GM21367 (cell line): ENCODE results near the gene ACOT7.

ENCODE experiments used
- ATAC-seq: cut with Tn5 transposase; IDR thresholded peaks from one replicate; pipeline ENCODE4 v1.9.1; 2021; ENCODE audit not compliant: unreplicated experiment

ACOT7 gene

GRCh38 chr1:6348511-6349191 lies 44.9 kb downstream of the ACOT7 start:
- ATAC-seq: no peak

- no peak for ATAC-seq
Observed at GRCh38 chr1:6347641-6348487, 45.7 kb downstream of the ACOT7 start.

- ATAC-seq: no peak
Observed at GRCh38 chr1:6345460-6345859, 48.1 kb downstream of the ACOT7 start.

GRCh38 chr1:6345009-6345408 lies 48.6 kb downstream of the ACOT7 start:
- no peak for ATAC-seq

- no peak for ATAC-seq
Observed at GRCh38 chr1:6343506-6344405, 49.8 kb downstream of the ACOT7 start.

GRCh38 chr1:6342056-6342455 lies 51.5 kb downstream of the ACOT7 start:
- ATAC-seq: no peak

GRCh38 chr1:6338695-6339094 lies 54.9 kb downstream of the ACOT7 start:
- ATAC-seq: no peak

- no peak for ATAC-seq
Observed at GRCh38 chr1:6336776-6337622, 56.6 kb downstream of the ACOT7 start.

- no peak for ATAC-seq
Observed at GRCh38 chr1:6334261-6334993, 59.1 kb downstream of the ACOT7 start.

- no peak for ATAC-seq
Observed at GRCh38 chr1:6332821-6333220, 60.7 kb downstream of the ACOT7 start.

GRCh38 chr1:6331543-6332273 lies 61.9 kb downstream of the ACOT7 start:
- no peak for ATAC-seq

- no peak for ATAC-seq
Observed at GRCh38 chr1:6330410-6330911, 63.1 kb downstream of the ACOT7 start.

- ATAC-seq: no peak
Observed at GRCh38 chr1:6329851-6330250, 63.7 kb downstream of the ACOT7 start.

GRCh38 chr1:6329396-6329795 lies 64.2 kb downstream of the ACOT7 start:
- ATAC-seq: no peak

GRCh38 chr1:6328696-6329095 lies 64.9 kb downstream of the ACOT7 start:
- no peak for ATAC-seq

GRCh38 chr1:6328091-6328490 lies 65.5 kb downstream of the ACOT7 start:
- no peak for ATAC-seq

- no peak for ATAC-seq
Observed at GRCh38 chr1:6325482-6325881, 68.1 kb downstream of the ACOT7 start.

- ATAC-seq: no peak
Observed at GRCh38 chr1:6322161-6322560, 71.4 kb downstream of the ACOT7 start.

GRCh38 chr1:6321205-6321604 lies 72.4 kb downstream of the ACOT7 start:
- no peak for ATAC-seq
